Activated CD8-positive, alpha-beta memory T cell treated with anti-CD3 and anti-CD28 coated beads, Interleukin-2, amount 10 ng/mL, durations not matched to agents 7 days and 5 days (primary cell): ENCODE measurements around the gene TOB2. TPM values are rescaled to one million over a fixed set of nuclear protein-coding genes. Genes with fewer than 3 reads are reported as not detected.

Experiments
- total RNA-seq, 2 experiments: library from RNA; stranded (reverse); gene quantifications; one replicate each; pipeline ENCODE4 v1.2.3, GENCODE V29; 2021

The TOB2 gene
- total RNA-seq, 2 experiments from 2014 or later, result 38.8 to 45.1 TPM

Other genes with a start within 250 kb of the TOB2 start
- gene L3MBTL2, start 241.5 kb downstream of the TOB2 start, total RNA-seq, result 10 to 100 TPM; 36.6 to 43.4 TPM
- under 1 TPM; 0.12 to 0.38 TPM for gene CHADL, start 205.9 kb downstream of the TOB2 start, total RNA-seq
- gene RANGAP1, start 160.6 kb downstream of the TOB2 start, total RNA-seq, result 100 to 1,000 TPM; 145 to 155 TPM
- 10 to 100 TPM; 56.3 to 62.4 TPM for gene ZC3H7B, start 145.3 kb downstream of the TOB2 start, total RNA-seq
- gene TEF, start 64.9 kb downstream of the TOB2 start, total RNA-seq, result 1 to 10 TPM; 1.4 to 2.0 TPM
- gene PHF5A, start 21.9 kb upstream of the TOB2 start, total RNA-seq, result 10 to 100 TPM; 54.5 to 75.0 TPM
- gene ACO2, start 22.3 kb upstream of the TOB2 start, total RNA-seq, result 10 to 100 TPM; 90.0 to 93.3 TPM
- 10 to 100 TPM; 32.4 to 43.7 TPM for gene POLR3H, start 97.7 kb upstream of the TOB2 start, total RNA-seq
- not detected for gene CSDC2, start 114.2 kb upstream of the TOB2 start, total RNA-seq
- gene PMM1, start 143.0 kb upstream of the TOB2 start, total RNA-seq, result 10 to 100 TPM; 40.4 to 50.0 TPM
- 10 to 100 TPM; 52.7 to 64.9 TPM for gene DESI1, start 174.2 kb upstream of the TOB2 start, total RNA-seq
- gene XRCC6, start 174.5 kb upstream of the TOB2 start, total RNA-seq, result 100 to 1,000 TPM; 274 to 359 TPM
- gene SNU13, start 242.1 kb upstream of the TOB2 start, total RNA-seq, result 100 to 1,000 TPM; 176 to 193 TPM